T-helper 17 cell (primary cell): ENCODE measurements around the gene CBX5. TPM values are rescaled to one million over a fixed set of nuclear protein-coding genes. Genes with fewer than 3 reads are reported as not detected.
A peak's percentile ranks its signal among the peaks of the same experiment; 100 is the strongest.

ENCODE experiments used
- ATAC-seq: fragments of 150-1000 bp; cut with Tn5 transposase; 2 replicates; pipeline ENCODE4 v1.10.0; 2021; ENCODE audit warnings: mild to moderate bottlenecking, moderate library complexity
- DNase-seq, 3 donors: peaks; one replicate each; pipeline versions ENCODE4 v3.0.0 to v3.0.0-alpha.2; 2020 to 2021
- H3K9me3 ChIP-seq: one replicate; pipeline ENCODE4 v1.7.0; 2013; ENCODE audit warnings: low read length, mild to moderate bottlenecking; ENCODE audit not compliant: control insufficient read depth, poor library complexity, severe bottlenecking
- H3K27ac Mint-ChIP-seq: one replicate; pipeline ENCODE4 v1.8.0; 2022; ENCODE audit warnings: mild to moderate bottlenecking, moderate library complexity, mixed read lengths
- H3K27me3 Mint-ChIP-seq: one replicate; pipeline ENCODE4 v1.8.0; 2022; ENCODE audit warnings: mixed read lengths
- H3K36me3 Mint-ChIP-seq: one replicate; pipeline ENCODE4 v1.8.0; 2022; ENCODE audit warnings: low read depth, mixed read lengths
- H3K4me1 Mint-ChIP-seq: one replicate; pipeline ENCODE4 v1.8.0; 2022; ENCODE audit warnings: mild to moderate bottlenecking, mixed read lengths
- H3K4me3 Mint-ChIP-seq: one replicate; pipeline ENCODE4 v1.8.0; 2022; ENCODE audit warnings: mild to moderate bottlenecking, moderate library complexity, mixed read lengths
- total RNA-seq, 4 donors: library from RNA in 2 of 4; stranded (reverse) in 2 of 4; gene quantifications; one replicate each; pipeline ENCODE4 v1.2.3 and lab custom pipeline; 2022 to 2026

The CBX5 gene
- total RNA-seq, 2 donors from 2014 or later, result 31.1 to 34.9 TPM

- H3K4me3 Mint-ChIP-seq, result peak within 1 kb of the TSS; percentile 65
- peaks cover 63% of the 10 kb centered on the region for H3K27me3 Mint-ChIP-seq
Observed at GRCh38 chr12:54300732-54301427, 21.0 kb upstream of the CBX5 start, which contains the start of gene NFE2. Gene NFE2, minus strand, starts transcription at chr12:54301015. Its CDS starts 5,767 bp downstream, at chr12:54295248.

DNA sequence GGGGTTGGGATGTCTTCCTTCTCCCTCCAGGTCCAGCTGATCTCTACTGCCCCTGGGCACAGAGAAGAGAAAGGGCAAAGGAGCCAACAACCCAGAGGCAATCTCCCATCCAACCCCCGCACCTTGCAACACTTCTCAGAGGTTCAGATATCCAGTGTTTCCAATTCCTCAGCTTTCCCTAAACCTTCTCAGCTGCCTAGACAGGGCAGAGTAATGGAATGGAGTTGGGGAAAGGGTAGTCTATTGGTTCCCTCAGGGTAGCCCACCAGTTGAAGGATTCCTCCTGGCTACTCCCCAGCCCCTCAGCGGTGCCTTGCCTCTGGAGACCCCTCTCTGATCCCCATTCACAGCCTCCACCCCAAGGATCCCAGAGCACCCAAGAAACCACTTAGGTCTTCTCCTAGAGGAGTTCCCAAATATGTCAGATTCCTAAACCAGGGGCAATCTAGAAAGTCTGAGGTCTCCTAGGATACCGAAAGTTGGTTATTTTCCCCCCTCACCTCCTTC is 20.4 kb upstream of the CBX5 start:
- H3K4me3 Mint-ChIP-seq, result peak overlapping the region; percentile 65
- peaks cover 63% of the 10 kb centered on the region for H3K27me3 Mint-ChIP-seq
- H3K27ac Mint-ChIP-seq, result no peak overlapping the region
- H3K4me1 Mint-ChIP-seq, result peaks cover 23% of the 10 kb centered on the region
- DNase-seq (no peak), ATAC-seq (no peak)
- H3K9me3 ChIP-seq, result no peaks in the 10 kb centered on the region
- peaks cover 4% of the 10 kb centered on the region for H3K36me3 Mint-ChIP-seq

More at GRCh38 chr12:54300732-54301427, 21.0 kb upstream of the CBX5 start, which contains the start of gene NFE2:
- ATAC-seq (peak; percentile 68), DNase-seq (no peak)
- Mint-ChIP-seq H3K27ac (no peak within 1 kb of the TSS), H3K36me3 (peaks cover 4% of the 10 kb centered on the region), H3K4me1 (peaks cover 23% of the 10 kb centered on the region)
- no peaks in the 10 kb centered on the region for H3K9me3 ChIP-seq

DNA sequence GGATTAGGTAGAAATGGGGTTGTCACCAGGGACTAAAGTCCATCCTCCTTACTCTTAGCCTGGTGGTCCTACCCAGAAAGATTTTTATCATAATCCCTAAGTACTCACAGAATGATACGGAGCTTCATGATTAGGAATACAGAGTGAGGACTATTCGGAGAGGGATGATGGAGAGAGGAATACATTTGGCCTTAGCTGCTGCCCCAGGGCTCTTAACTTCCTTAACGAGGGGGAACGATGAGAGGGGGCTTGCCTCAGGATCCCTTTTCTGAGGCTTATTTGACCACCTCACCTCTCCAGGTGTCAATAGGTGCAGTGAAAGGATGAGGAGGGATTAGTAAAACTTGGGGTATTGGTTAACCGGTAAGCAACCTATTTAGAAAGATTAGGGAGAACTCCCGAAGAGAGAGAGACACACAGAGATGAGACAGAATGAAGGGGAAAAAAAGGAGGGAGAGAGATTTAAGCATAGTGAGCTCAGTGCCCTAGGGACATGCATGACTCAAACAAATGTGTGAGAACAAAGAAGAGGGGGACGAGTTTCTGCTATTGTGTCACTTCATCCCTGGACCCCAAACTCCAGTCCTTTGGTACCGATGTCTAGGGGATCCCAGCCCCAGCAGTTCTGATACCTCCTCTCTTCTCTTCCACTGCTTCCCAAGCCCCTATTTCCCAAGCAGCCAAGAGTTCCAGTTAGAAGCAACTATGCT is 19.7 kb upstream of the CBX5 start:
- no peaks in the 10 kb centered on the region for H3K9me3 ChIP-seq
- Mint-ChIP-seq H3K27me3 (peaks cover 63% of the 10 kb centered on the region), H3K4me3 (peak overlapping the region; percentile 65), H3K27ac (no peak overlapping the region), H3K4me1 (peaks cover 23% of the 10 kb centered on the region), H3K36me3 (peaks cover 4% of the 10 kb centered on the region)
- ATAC-seq, result no peak
- no peak for DNase-seq

- DNase-seq, result no peak
- Mint-ChIP-seq H3K36me3 (peaks cover 4% of the 10 kb centered on the region), H3K4me1 (peaks cover 23% of the 10 kb centered on the region), H3K27ac (no peak overlapping the region), H3K27me3 (peaks cover 59% of the 10 kb centered on the region), H3K4me3 (no peak overlapping the region)
- no peak for ATAC-seq
- H3K9me3 ChIP-seq, result no peaks in the 10 kb centered on the region
Observed at GRCh38 chr12:54298904-54299303, 19.0 kb upstream of the CBX5 start.

DNA sequence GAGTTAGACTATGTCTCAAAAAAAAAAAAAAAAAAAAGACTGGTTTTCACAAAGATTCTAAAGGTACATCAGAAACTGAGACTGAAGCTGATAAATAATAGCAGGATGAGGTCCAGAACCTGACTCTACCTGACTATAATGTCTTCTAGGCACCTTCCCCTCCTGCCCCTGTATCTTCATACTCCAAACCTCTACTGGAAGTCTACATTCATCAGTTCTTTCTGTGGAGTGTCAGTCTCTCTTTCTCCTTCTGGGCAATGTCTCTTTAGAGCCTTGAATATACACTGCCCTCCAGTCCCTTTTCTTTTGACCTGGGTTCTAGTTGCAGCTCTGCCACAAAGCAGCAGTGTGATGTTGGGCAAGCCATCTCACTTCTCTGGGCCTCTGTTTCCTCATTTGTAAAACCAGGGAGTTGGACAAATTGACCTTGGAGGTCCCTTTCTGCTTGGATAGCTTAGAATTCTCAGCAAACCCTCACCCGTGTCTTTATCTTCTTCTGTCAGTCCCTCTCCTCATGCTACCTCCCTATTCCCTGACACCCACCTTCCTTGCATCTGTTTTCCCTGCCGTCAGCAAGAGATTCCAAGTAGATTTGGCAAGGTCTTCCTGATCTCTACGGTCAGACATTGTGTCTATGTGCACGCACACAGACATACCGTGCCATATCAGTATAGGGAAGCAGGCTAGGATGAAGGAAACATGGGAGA is 16.6 kb upstream of the CBX5 start:
- Mint-ChIP-seq H3K27ac (peak overlapping the region; percentile 21), H3K4me1 (peaks cover 20% of the 10 kb centered on the region), H3K27me3 (peaks cover 39% of the 10 kb centered on the region), H3K4me3 (peak overlapping the region; percentile 56), H3K36me3 (peaks cover 4% of the 10 kb centered on the region)
- ATAC-seq (no peak), DNase-seq (no peak)
- H3K9me3 ChIP-seq, result no peaks in the 10 kb centered on the region

GRCh38 chr12:54294953-54295566 is 15.1 kb upstream of the CBX5 start:
- Mint-ChIP-seq H3K4me3 (no peak overlapping the region), H3K36me3 (peaks cover 4% of the 10 kb centered on the region), H3K4me1 (peaks cover 14% of the 10 kb centered on the region), H3K27me3 (peaks cover 25% of the 10 kb centered on the region), H3K27ac (no peak overlapping the region)
- no peaks in the 10 kb centered on the region for H3K9me3 ChIP-seq
- ATAC-seq, result no peak
- no peak for DNase-seq

- Mint-ChIP-seq H3K4me1 (peaks cover 8% of the 10 kb centered on the region), H3K4me3 (no peak overlapping the region), H3K27ac (no peak overlapping the region), H3K27me3 (peaks cover 18% of the 10 kb centered on the region), H3K36me3 (peaks cover 2% of the 10 kb centered on the region)
- ATAC-seq (peak; percentile 68), DNase-seq (peak in 2 of 3 donors; percentile 27 to 40)
- no peaks in the 10 kb centered on the region for H3K9me3 ChIP-seq
Observed at GRCh38 chr12:54294152-54294952, 14.4 kb upstream of the CBX5 start.

DNA sequence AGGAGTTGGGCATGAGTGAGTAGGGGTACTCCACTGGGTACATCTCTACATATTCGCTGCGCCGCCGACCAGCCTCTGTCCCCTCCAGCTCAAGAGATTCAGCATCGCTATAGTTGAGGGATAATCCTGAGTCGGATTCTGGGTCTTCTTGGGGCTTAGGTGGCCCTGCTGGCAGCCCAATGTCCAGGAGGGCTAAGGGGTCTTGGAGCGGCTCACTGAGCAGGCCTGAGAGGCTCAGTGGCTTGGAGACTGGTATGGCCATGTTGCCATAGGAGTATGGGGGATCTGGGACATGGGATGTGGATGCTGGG is 13.0 kb upstream of the CBX5 start:
- Mint-ChIP-seq H3K4me1 (peaks cover 3% of the 10 kb centered on the region), H3K27ac (peak overlapping the region; percentile 29)
- DNase-seq, result no peak

GRCh38 chr12:54292083-54292930 is 12.4 kb upstream of the CBX5 start:
- DNase-seq (no peak), ATAC-seq (no peak)
- Mint-ChIP-seq H3K4me1 (peaks cover 6% of the 10 kb centered on the region), H3K27ac (no peak overlapping the region), H3K36me3 (peaks cover 2% of the 10 kb centered on the region), H3K4me3 (no peak overlapping the region), H3K27me3 (peaks cover 5% of the 10 kb centered on the region)
- H3K9me3 ChIP-seq, result no peaks in the 10 kb centered on the region

More for the DNA sequence above, 13.0 kb upstream of the CBX5 start:
- Mint-ChIP-seq H3K36me3 (peaks cover 2% of the 10 kb centered on the region), H3K4me3 (no peak overlapping the region), H3K27me3 (peaks cover 8% of the 10 kb centered on the region)
- H3K9me3 ChIP-seq, result no peaks in the 10 kb centered on the region
- no peak for ATAC-seq

GRCh38 chr12:54287261-54288157 is 7.6 kb upstream of the CBX5 start:
- no peak overlapping the region for H3K4me3 Mint-ChIP-seq
- no peak for ATAC-seq
- H3K27ac Mint-ChIP-seq, result no peak overlapping the region

More at GRCh38 chr12:54287261-54288157, 7.6 kb upstream of the CBX5 start:
- no peak for DNase-seq
- Mint-ChIP-seq H3K36me3 (peaks cover 12% of the 10 kb centered on the region), H3K27me3 (no peaks in the 10 kb centered on the region), H3K4me1 (peaks cover 36% of the 10 kb centered on the region)
- H3K9me3 ChIP-seq, result no peaks in the 10 kb centered on the region
